GM23338 (cell line): ENCODE results near the gene OTOGL. TPM values are rescaled to one million over a fixed set of nuclear protein-coding genes. Genes with fewer than 3 reads are reported as not detected.

Experiments
- ATAC-seq: fragments of 200-7000 bp; cut with Tn5 transposase; 3 replicates; pipeline ENCODE4 v1.9.1; 2020
- DNase-seq: peaks from one replicate; pipeline ENCODE4 v3.0.0-alpha.2; 2015; ENCODE audit warnings: low spot score
- H2AFZ ChIP-seq: fragments of 200-600 bp; sonication (generic); 2 replicates; pipeline ENCODE4 v1.8.0; 2016; ENCODE audit warnings: antibody characterized with exemption, mild to moderate bottlenecking, moderate library complexity
- H3F3A ChIP-seq: fragments of 200-600 bp; sonication (generic); replicated peaks from 2 replicates; pipeline ENCODE4 v1.8.0; 2017; ENCODE audit warnings: antibody characterized with exemption, mixed run types, low read depth
- H3K27ac ChIP-seq: fragments of 200-600 bp; sonication (generic); 2 replicates; pipeline ENCODE4 v1.6.1; 2016; ENCODE audit warnings: low read depth
- H3K27me3 ChIP-seq: fragments of 200-600 bp; sonication (generic); 2 replicates; pipeline ENCODE4 v1.8.0; 2016; ENCODE audit warnings: mild to moderate bottlenecking, mixed run types, moderate library complexity; ENCODE audit not compliant: insufficient read depth
- H3K36me3 ChIP-seq: fragments of 200-600 bp; sonication (generic); 2 replicates; pipeline ENCODE4 v1.8.0; 2016; ENCODE audit warnings: mild to moderate bottlenecking; ENCODE audit not compliant: insufficient read depth
- H3K4me1 ChIP-seq: fragments of 200-600 bp; sonication (generic); 2 replicates; pipeline ENCODE4 v1.8.0; 2016; ENCODE audit warnings: mild to moderate bottlenecking, moderate library complexity; ENCODE audit not compliant: insufficient read depth
- H3K4me2 ChIP-seq: fragments of 200-600 bp; sonication (generic); 2 replicates; pipeline ENCODE4 v1.7.1; 2017; ENCODE audit warnings: mixed run types
- H3K4me3 ChIP-seq: fragments of 200-600 bp; sonication (generic); 2 replicates; pipeline ENCODE4 v1.6.1; 2016; ENCODE audit warnings: mixed run types
- H3K79me2 ChIP-seq: fragments of 200-600 bp; sonication (generic); replicated peaks from 2 replicates; pipeline ENCODE4 v1.8.0; 2017; ENCODE audit warnings: mild to moderate bottlenecking; ENCODE audit not compliant: insufficient read depth
- H3K9me2 ChIP-seq: fragments of 200-600 bp; sonication (generic); 2 replicates; pipeline ENCODE4 v1.8.0; 2017; ENCODE audit not compliant: insufficient read depth
- H4K20me1 ChIP-seq: fragments of 200-600 bp; sonication (generic); replicated peaks from 2 replicates; pipeline ENCODE4 v1.8.0; 2017; ENCODE audit warnings: mild to moderate bottlenecking; ENCODE audit not compliant: insufficient read depth
- H3K27ac Mint-ChIP-seq: 2 replicates; pipeline ENCODE4 v1.8.0; 2020; ENCODE audit warnings: inconsistent platforms, mild to moderate bottlenecking, moderate library complexity, mixed read lengths
- H3K27me3 Mint-ChIP-seq: 3 replicates; pipeline ENCODE4 v1.8.0; 2022; ENCODE audit warnings: low read depth, mild to moderate bottlenecking, moderate library complexity, mixed read lengths, inconsistent platforms; ENCODE audit not compliant: insufficient read depth, poor library complexity
- H3K36me3 Mint-ChIP-seq: 3 replicates; pipeline ENCODE4 v1.8.0; 2021; ENCODE audit warnings: low read depth, mild to moderate bottlenecking, inconsistent platforms, moderate library complexity, mixed read lengths
- H3K4me1 Mint-ChIP-seq: 3 replicates; pipeline ENCODE4 v1.8.0; 2020; ENCODE audit warnings: mild to moderate bottlenecking, inconsistent platforms, mixed read lengths
- H3K4me3 Mint-ChIP-seq: 3 replicates; pipeline ENCODE4 v1.8.0; 2021; ENCODE audit warnings: moderate library complexity, mild to moderate bottlenecking, inconsistent platforms, mixed read lengths
- H3K9me3 Mint-ChIP-seq: 3 replicates; pipeline ENCODE4 v1.8.0; 2020; ENCODE audit warnings: moderate library complexity, mild to moderate bottlenecking, inconsistent platforms, mixed read lengths
- CREB1 ChIP-seq: fragments of 250-450 bp; sonication (Bioruptor Pico); IDR thresholded peaks from 2 replicates; pipeline ENCODE4 v1.5.0; 2020; ENCODE audit warnings: low read depth, mild to moderate bottlenecking, moderate library complexity
- CTCF ChIP-seq, 2 experiments: fragments of 200-600 bp in 1 of 2; sonication (generic) in 1 of 2; conservative IDR thresholded peaks; 2 replicates each; pipeline versions ENCODE4 v1.5.1 to v1.6.1; 2016 to 2017; ENCODE audit warnings: antibody characterized with exemption in 2 of 2, low read depth in 2 of 2, mild to moderate bottlenecking in 2 of 2, moderate library complexity in 1 of 2
- ETS1 ChIP-seq: IDR thresholded peaks from 2 replicates; pipeline ENCODE4 v1.6.1; 2016; ENCODE audit warnings: antibody characterized with exemption
- EZH2 ChIP-seq: fragments of 200-600 bp; sonication (generic); IDR thresholded peaks from one replicate; pipeline ENCODE4 v1.8.0; 2017; ENCODE audit warnings: antibody characterized with exemption, mild to moderate bottlenecking, low read depth; ENCODE audit not compliant: unreplicated experiment
- EZH2phosphoT487 ChIP-seq: fragments of 200-600 bp; sonication (generic); IDR thresholded peaks from one replicate; pipeline ENCODE4 v1.8.1; 2018; ENCODE audit warnings: antibody characterized with exemption; ENCODE audit not compliant: unreplicated experiment
- JUNB ChIP-seq: IDR thresholded peaks from one replicate; pipeline ENCODE4 v1.6.1; 2016; ENCODE audit warnings: antibody characterized with exemption; ENCODE audit not compliant: unreplicated experiment
- NANOG ChIP-seq: IDR thresholded peaks from 2 replicates; pipeline ENCODE4 v1.6.1; 2016; ENCODE audit warnings: antibody characterized with exemption, borderline replicate concordance
- REST ChIP-seq: IDR thresholded peaks from one replicate; pipeline ENCODE4 v1.6.1; 2018; ENCODE audit warnings: antibody characterized with exemption; ENCODE audit not compliant: unreplicated experiment
- STAT1 ChIP-seq: IDR thresholded peaks from one replicate; pipeline ENCODE4 v1.6.1; 2016; ENCODE audit warnings: antibody characterized with exemption; ENCODE audit not compliant: unreplicated experiment
- ZNF114 ChIP-seq: fragments of 250-450 bp; sonication (Bioruptor Pico); IDR thresholded peaks from 2 replicates; pipeline ENCODE4 v1.5.0; 2020; ENCODE audit warnings: mild to moderate bottlenecking, moderate library complexity
- ZNF331 ChIP-seq: fragments of 250-450 bp; sonication (Bioruptor Pico); IDR thresholded peaks from 2 replicates; pipeline ENCODE4 v1.5.0; 2020; ENCODE audit warnings: low read depth, mild to moderate bottlenecking, moderate library complexity
- polyA plus RNA-seq: library from polyadenylated mRNA; unstranded; fragments of >200 nt; fragmentation: Nextera tagmentation; extraction: Ambion mirVana; gene quantifications from 2 replicates; pipeline ENCODE4 v1.2.1, GENCODE V29; 2016
- total RNA-seq: library from RNA; depleted of rRNA; stranded (reverse); fragments of >200 nt; shearing (Covaris generic); gene quantifications from 2 replicates; pipeline ENCODE4 v1.2.3, GENCODE V29; 2014

The OTOGL gene
- total and polyA plus RNA-seq, 2 experiments from 2014 or later = 0.36 to 0.66 TPM

GRCh38 chr12:80291108-80291754 is 191.9 kb downstream of the OTOGL start:
- H3K4me1 Mint-ChIP-seq = no peaks in the 10 kb centered on the region
- H3K27ac ChIP-seq = no peak overlapping the region
- H3K9me3 Mint-ChIP-seq = peaks cover 3% of the 10 kb centered on the region; the same call in 1 of the 3 replicates

GRCh38 chr12:80293347-80293746 is 194.0 kb downstream of the OTOGL start:
- Mint-ChIP-seq H3K27me3 (no peaks in the 10 kb centered on the region), H3K4me3 (no peak overlapping the region)
- no peaks in the 10 kb centered on the region for H3K27me3 ChIP-seq
- no peak for TF ChIP-seq NANOG
- no peak for TF ChIP-seq EZH2phosphoT487
- TF ChIP-seq STAT1 = no peak
- TF ChIP-seq CREB1 (CRISPR knock-in tag) = no peak
- TF ChIP-seq ETS1 = no peak
- TF ChIP-seq CTCF (conservative IDR thresholded peaks at IDR 0.05; ENCODE audit: low read depth in 2 of 2) = no peak
- TF ChIP-seq EZH2 = no peak
- no peak for TF ChIP-seq JUNB
- no peak for TF ChIP-seq ZNF331 (CRISPR knock-in tag)
- TF ChIP-seq ZNF114 = no peak

More at GRCh38 chr12:80291108-80291754, 191.9 kb downstream of the OTOGL start:
- Histone ChIP-seq H3K4me3 (no peak overlapping the region), H3K4me1 (no peaks in the 10 kb centered on the region), H2AFZ (no peak overlapping the region), H3K36me3 (no peaks in the 10 kb centered on the region), H3K79me2 (no peaks in the 10 kb centered on the region), H3K4me2 (no peak overlapping the region), H3F3A (no peaks in the 10 kb centered on the region), H4K20me1 (no peaks in the 10 kb centered on the region), H3K9me2 (no peaks in the 10 kb centered on the region), H3K27me3 (no peaks in the 10 kb centered on the region)
- no peak for DNase-seq
- TF ChIP-seq ZNF331 (CRISPR knock-in tag) (no peak), ZNF114 (no peak), EZH2phosphoT487 (no peak), REST (no peak), STAT1 (no peak), EZH2 (no peak)
- H3K4me3 Mint-ChIP-seq = no peak overlapping the region
- ATAC-seq = no peak
- no peak overlapping the region for H3K27ac Mint-ChIP-seq
- no peaks in the 10 kb centered on the region for H3K27me3 Mint-ChIP-seq
- H3K36me3 Mint-ChIP-seq = peaks cover 4% of the 10 kb centered on the region; the same call in 1 of the 3 replicates

More at GRCh38 chr12:80293347-80293746, 194.0 kb downstream of the OTOGL start:
- Histone ChIP-seq H3K36me3 (no peaks in the 10 kb centered on the region), H2AFZ (no peak overlapping the region), H3K4me1 (no peaks in the 10 kb centered on the region), H3K27ac (no peak overlapping the region), H3K4me2 (no peak overlapping the region), H3K4me3 (no peak overlapping the region), H3K9me2 (no peaks in the 10 kb centered on the region), H3F3A (no peaks in the 10 kb centered on the region), H3K79me2 (no peaks in the 10 kb centered on the region), H4K20me1 (no peaks in the 10 kb centered on the region)
- peaks cover 4% of the 10 kb centered on the region; the same call in 1 of the 3 replicates for H3K36me3 Mint-ChIP-seq
- ATAC-seq = no peak
- H3K27ac Mint-ChIP-seq = no peak overlapping the region
- DNase-seq = no peak
- H3K9me3 Mint-ChIP-seq = peaks cover 3% of the 10 kb centered on the region; the same call in 1 of the 3 replicates
- no peaks in the 10 kb centered on the region for H3K4me1 Mint-ChIP-seq
